Left renal pelvis (tissue), 4 donors: ENCODE data around the gene GNAI2. TPM values are rescaled to one million over a fixed set of nuclear protein-coding genes. Genes with fewer than 3 reads are reported as not detected.
"Not testable (repeated sequence)": the region's sequence is repeated elsewhere in the genome, so short reads cannot be mapped to it uniquely, and the experiment has no call there.

Experiments used
- DNase-seq, 4 donors: peaks; one replicate each; pipeline ENCODE4 v3.0.0-alpha.2; 2013; ENCODE audit warnings: low read depth in 4 of 4, low spot score in 3 of 4
- polyA plus RNA-seq, 4 donors: library from polyadenylated mRNA; unstranded; fragments of 120-200 nt; gene quantifications; one replicate each; pipeline ENCODE4 v1.2.1, GENCODE V29; 2013; ENCODE audit not compliant: insufficient read length in 4 of 4

GNAI2 gene
- polyA plus RNA-seq, 4 donors, result 190 to 248 (median 214) TPM

DNA sequence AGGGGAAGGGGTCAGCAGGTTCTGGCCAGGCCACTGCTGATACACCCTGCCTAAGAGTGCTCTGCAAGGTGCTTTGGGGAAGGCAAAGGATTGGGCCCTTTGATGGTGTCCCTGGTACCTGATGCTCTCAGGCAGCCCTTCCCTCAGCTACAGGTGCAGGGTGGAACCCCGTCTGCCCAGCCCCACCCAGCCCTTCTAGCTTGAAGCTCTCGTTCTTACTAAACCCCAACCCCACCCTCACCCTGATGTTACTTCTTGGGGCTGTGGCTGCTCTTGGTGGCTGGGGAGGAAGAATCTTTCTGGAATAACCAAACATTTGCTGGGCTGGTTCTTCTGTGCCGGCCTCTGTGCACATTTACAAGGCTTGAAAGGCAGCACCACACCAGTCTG, 6.4 kb downstream of the GNAI2 start:
- DNase-seq, result no peak

DNA sequence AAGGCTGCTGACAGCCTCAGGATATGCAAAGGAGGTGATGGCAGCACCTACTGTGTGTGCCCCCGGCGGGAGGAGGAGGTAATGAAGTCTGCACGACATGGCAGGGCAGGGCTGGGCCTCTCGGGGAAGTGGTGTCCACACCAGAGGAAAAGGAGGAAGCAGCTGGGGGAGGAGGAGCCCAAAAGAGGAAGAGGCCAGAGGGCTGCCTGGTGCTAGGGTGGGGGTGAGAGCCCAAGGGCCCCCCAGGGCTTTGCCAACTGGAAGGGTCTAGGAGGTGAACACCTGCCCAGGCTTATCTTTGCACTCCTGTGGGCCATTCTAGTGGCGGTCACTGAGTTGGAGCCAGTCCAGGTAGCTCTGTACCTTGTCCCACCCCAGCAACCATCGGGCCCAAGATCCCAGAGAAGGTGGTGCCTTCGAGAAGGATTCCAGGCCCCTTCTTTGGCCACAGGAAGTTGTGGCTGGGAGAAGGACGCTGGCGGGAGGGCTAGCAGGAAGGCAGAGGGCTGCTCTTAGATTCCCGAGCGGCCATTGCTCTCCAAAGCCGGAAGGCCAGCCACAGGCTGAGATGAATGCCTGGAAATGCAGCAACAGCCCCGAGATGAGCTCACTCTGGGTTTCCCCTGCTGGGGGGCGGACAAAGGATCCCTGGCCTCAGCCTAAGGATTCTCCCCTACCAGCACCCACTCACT, 7.0 kb downstream of the GNAI2 start:
- no peak for DNase-seq

DNA sequence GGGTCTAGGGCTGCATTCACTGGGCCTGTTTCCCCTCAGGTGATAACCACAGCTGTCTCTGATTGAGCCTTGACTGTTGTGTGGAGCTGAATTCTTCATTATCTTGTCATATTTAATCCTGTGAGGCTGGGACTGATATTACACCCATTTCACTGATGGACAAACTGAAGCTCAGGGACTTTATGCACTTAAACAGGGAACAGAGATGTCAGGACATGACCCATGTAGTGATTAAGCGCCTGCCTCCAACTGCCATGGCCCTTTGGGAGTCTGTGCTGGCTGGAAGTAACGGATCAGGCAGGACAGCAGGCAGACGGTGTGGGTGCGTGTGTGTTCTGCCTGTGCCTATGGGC, 7.5 kb downstream of the GNAI2 start:
- DNase-seq, result no peak

DNA sequence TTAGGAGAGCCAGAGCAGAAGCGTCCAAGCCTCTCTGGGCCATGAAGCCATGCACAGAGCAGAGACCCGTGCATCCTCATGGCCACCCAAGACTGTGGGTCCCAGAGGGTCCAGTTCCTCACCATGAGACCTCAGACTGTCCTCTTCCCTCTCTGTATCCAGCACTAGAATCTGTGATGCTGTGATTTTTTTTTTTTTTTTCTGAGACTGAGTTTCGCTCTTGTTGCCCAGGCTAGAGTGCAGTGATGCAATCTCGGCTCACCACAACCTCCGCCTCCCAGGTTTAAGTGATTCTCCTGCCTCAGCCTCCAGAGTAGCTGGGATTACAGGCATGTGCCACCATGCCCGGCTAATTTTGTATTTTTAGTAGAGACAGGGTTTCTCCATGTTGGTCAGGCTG, 8.8 kb downstream of the GNAI2 start:
- DNase-seq, result not testable (repeated sequence)

DNA sequence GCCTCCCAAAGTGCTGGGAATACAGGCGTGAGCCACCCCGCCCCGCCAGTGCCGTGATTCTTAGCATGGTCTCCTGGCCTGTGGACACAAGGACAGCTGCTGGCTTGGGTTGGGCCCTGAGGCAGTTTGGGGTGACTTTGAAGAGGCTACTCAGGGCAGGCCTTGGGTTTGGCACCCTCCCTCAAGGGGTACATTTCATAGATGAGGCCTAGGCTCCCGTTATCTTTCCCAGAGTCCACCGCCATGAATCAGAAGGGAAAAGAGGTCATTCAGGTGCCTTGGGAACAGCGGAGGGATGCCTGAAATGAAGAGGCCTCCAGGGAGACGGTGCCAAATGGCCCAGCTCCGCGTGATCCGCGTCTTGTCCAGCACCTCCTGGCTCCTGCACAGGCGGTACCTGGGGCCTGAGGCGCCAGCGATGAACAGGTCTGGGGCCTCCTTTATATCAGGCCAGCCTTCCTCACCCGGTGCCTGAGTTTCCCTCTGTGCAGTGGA, 9.3 kb downstream of the GNAI2 start:
- no peak for DNase-seq

DNA sequence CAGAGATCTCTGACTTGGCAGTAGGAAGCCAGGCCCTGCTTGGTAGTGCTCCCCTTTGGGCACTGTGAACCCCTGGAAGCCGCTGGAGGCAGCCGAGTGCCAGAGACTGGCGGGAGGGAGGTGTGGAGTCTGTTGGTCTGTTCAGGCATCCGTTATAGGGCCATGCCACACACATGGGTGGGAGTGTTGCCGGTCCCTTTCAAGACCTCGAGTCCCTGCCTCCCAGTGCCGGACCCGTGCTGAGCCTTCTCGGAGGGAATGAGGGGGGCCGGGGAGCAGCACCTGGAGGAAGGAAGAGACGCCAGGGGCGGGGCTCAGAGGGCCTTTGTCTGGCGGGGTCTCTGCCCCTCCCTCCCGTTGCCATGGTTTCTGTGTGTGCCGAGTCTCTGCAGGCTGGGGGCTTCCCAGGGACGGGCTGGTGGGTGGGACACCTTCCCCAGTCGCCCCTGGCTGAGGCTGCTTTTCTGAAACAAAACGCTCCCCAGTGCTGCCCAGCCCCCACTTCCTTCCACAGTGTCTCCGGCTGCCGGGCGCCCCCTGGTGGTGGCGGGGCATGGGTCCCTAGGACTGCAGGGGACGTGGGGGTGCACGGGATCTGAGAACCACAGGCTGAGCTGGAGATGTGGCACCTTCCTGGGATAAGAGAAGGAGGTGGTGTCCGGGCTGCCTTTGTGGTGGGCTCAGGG, 10.0 kb downstream of the GNAI2 start:
- DNase-seq, result peak in 2 of 4 donors; percentile 72 to 89

DNA sequence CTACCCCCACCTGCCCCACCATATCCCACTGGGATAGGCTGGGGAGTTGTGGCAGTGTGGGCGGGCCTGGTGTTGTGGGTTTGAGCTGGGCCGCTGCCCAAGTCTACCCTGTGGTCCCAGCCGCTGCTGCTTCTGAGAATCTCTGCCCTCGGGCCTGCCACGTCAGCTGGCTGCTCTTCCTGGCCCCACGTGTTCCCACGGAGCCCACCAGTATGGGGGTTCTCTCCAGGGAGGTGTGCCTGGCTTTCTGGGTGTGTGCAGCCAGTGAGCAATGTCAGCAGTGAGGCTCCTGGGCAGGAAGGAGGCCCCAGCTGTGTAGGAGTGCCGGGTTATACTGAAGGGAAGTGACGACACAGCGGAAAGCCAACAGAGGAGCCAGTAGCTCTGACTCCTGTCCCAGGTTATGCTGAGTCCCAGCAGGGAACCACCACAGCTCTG, 10.5 kb downstream of the GNAI2 start:
- no peak for DNase-seq

DNA sequence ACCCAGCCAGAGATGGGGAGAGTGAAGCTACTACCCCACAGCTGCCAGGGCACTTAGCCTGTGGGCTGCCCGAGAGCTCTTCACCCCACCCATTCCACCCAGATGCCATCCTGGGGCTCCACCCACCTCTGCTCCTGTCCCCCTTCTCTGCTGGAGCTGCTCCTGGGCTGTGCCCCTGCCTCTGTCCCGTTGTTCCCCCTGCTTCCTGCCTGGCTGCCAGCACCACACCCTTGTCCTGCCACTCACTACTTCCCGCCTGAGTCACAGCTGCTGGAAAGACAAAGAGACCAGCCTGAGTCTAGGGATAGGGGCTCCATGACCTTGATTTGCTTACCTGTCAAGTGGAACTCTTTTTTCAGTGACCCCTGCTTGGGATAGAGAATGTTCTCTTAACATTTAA, 12.4 kb downstream of the GNAI2 start:
- no peak for DNase-seq

DNA sequence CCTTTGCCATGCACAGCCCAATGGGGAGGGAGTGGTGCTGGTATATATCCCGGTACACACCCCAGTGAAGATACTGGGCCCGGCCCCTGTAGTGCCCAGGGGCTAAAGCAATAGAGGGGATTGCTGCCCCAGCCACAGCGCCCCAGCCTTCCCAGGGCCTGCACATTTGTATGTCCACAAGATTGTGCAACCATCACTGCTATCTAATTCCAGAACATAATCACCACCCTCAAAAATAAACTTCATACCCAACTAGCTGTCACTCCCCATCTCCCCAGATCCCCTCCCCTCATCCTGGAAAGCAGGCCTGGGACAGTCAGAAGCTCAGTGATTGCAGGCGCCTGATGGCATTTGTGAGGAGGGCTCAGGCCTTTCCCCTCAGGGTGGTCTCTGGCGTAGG, 13.5 kb downstream of the GNAI2 start:
- DNase-seq, result no peak

DNA sequence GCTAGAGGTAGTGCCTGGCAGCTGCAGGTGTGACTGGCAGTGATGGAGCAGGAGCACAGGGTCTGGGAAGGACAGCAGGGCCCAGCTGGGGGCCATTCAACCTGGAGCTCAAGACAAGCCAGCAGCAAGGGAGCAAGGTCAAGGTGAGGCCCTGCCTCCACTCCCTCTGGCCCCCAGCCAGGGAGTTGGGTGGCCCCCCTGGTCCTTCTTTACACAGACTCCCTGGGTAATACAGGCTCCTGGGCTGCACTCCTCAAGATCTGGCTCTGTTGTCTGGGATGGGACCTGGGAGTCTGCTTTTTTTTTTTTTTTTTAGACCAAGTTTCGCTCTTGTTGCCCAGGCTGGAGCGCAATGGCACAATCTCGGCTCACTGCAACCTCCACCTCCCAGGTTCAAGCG, 14.5 kb downstream of the GNAI2 start:
- DNase-seq, result no peak

DNA sequence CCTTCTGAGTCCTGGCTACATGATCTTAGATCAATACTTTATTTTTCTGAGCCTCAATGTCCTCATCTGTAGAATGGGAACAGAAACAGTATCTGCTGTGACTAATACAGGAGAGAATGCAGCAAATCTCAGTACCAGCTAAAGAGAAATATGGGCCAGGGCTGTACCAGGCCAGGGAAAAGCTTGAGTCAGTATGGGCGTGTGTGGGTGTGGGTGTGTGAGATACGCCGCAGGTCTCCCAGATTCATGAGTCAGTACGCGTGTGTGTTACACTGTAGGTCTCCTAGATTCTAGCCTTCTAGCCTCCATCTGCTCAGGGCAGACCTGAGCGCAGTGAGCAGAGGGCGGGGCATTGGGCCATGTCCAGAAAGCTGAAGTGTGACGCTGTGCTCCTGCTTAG, 15.2 kb downstream of the GNAI2 start:
- no peak for DNase-seq

DNA sequence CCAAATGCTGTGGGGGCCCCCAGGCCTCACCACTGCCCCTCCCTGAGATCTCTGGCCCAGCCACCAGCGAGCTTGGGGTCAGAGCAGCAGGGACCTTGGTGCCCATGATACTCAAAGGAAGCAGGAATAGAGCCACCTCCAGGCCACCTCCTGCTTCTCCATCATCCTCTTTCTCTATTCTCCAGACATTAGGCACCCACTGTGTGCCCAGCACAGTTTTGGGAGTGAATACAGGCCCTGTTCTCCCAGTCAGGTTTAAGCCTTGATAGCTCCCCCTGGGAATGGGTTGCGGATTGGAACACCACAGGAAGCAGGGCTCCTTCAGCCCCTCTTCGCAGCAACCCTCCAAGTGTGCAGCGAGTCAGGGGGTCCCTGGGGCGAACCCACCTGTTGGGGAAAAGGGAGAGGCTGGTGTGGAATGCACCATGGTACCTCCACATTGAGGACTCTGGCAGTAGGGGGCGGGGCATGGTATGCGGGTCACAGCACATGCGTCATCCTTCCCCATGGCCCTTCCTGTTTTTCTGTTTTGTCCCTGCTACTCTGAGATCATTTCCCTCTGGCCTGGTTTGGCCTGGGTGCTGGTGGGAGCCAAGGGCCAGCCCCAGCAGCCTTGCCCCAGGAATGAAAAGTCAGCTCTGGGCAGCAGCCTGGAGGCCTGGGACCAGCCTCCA, 18.7 kb downstream of the GNAI2 start:
- no peak for DNase-seq

DNA sequence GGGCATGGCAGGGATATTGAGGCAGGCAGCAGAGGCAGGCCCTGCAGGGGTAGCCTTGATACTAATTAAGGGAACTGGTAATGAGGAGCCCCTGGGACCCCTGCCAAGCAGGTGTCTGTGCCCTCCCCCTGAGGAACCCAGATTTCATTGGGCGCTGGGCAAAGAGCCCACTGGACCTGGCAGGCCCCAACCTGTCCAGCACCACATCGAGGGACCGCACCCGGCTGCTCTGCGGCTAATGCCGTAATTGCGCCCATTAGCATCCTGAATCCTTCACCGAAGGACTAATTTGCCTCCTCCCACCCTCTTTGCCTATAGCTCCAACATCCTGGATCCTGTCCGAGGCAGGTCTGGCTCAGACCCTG, 19.2 kb downstream of the GNAI2 start:
- no peak for DNase-seq

DNA sequence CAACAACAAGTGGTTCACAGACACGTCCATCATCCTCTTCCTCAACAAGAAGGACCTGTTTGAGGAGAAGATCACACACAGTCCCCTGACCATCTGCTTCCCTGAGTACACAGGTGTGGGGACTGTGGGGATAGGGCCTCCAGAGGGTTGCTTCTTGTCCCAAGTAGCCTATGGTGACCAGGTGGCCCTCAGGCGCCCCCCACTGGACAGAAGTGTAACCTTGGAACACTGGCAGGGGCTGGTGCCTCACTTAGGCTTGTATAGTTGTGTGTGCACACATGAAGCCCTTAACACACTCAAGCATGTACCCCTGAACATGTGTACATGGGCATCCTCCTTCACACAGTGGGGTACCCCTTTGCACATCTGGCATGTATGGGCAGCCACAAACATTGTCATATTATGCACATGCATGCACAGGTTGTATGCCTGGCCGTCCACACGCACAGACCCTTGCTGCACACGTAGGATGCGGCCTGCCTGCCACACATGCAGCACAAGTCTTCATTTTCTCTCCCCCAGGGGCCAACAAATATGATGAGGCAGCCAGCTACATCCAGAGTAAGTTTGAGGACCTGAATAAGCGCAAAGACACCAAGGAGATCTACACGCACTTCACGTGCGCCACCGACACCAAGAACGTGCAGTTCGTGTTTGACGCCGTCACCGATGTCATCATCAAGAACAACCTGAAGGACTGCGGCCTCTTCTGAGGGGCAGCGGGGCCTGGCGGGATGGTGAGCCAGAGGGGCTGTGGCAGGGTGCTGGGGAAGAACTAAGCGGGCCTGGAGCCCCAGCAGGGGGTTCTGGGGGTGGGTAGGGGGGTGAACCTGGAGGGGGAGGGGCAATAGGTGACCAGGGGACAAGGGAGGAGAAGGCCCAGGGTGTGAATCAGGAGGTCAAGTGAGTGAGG, 21.2 kb downstream of the GNAI2 start:
- no peak for DNase-seq

DNA sequence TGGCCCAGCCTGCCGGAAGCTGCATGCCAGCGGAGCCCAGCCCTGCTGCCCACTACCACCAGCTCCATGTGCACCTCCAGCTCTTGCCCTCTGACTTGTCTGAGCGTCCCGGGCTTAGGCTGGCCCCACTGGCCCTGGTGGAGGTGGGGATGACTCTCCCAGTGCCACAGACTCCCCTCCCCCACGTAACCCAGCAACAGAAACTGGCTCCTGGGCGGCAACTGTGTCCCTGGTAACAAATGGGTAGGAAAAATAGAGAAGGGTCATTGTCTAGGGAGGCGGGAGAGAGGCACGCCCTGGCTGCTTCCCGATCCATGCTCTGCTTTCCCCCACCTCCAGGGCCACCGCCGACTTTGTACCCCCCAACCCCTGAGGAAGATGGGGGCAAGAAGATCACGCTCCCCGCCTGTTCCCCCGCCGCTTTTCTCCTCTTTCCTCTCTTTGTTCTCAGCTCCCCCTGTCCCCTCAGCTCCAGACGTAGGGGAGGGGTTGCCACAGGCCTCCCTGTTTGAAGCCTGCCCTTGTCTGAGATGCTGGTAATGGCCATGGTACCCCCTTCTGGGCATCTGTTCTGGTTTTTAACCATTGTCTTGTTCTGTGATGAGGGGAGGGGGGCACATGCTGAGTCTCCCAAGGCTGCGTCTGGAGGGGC, 22.2 kb downstream of the GNAI2 start:
- DNase-seq, result no peak

DNA sequence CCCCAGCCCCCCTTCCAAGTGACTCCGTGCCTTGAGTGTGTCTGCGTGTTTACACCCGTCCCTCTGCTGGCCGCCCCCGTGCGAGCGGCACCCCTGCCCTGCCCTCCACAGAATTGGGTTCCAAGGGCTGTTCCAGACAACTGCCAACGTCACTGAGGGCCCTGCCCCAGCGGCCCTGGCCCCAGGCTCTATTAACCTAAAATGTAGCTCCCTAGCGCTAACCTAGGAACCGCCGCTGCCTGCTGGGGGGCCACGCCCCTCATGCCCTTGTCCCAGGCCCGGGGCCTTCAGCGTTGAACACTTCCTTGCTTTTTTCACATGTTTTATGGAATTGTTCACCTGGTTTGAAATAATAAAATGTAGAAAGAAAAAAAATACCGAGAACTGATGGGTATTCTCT, 23.0 kb downstream of the GNAI2 start:
- DNase-seq, result no peak

DNA sequence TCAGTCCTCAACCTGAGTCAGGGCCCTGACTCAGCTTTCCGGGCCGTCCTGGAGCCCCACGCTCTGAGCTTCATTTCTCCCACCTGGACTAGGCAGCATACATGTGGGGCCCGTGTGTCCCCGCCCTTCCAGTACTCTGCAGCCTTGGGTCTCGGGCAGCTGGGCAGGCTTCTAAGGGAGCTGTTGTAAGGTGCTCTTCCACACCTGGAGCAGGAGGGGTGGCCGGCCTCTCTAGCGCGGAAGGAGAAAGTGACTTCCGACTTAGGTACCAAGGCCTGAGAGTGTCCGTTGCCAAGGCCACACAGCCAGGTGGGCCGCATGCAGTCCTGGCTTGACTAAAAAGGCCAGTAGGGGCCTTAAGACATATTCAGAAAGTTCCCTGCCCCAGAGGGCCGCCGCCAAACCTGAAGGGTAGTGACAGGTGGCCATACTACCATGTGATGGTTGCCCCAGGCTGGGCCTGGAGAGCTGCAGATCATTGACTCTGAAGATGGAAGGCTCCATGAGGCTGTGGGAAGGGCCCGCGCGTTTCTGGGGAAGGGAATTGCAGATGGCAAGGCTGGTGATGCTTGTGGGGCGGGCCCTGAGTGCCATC, 23.5 kb downstream of the GNAI2 start:
- no peak for DNase-seq

DNA sequence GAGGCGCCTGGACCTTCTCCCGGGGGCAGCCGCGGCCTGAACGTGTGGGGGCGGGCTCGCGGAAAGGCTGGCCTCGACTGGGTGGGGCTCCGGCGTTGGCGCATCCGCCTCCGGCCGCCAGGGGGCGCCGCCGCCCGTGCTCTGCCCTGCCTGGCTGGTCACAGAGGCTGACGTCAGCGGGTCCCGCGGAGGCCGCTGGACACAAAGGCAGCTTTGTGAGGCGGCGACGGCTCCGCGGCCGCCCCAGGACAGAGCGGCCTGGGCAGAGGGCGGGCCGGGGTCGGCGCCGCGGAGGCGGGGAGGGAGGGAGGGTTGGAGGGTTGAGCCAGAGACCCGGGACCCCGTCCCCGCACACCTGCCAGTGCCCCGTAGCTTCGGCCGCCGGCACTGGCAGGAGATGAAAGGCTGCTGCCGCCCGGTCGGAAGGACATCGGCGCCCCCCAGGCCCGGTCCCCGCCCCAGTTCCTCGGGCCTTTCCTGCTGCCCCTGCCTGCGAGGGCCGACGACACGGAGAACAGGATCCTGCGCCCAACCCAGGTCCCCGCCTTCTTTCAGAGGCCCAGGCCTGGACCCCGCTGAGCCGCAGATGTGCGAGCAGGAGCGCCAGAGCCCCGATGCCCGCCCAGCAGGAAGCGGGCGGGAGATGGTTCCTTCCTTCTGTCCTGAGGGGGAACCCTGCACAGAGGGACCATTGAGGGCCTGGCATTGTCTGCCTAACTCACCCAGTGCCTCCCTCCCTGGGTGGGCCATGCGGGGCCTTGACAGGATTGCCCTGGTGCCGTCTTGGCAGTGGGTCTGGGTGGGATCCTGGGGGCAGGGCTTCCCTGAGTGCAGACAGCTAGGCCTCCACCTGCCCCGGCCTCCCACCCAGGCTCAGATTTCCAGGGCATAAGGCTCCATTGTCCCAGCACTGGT, 24.3 kb downstream of the GNAI2 start:
- peak; percentile 85 to 90 (median 86) for DNase-seq

DNA sequence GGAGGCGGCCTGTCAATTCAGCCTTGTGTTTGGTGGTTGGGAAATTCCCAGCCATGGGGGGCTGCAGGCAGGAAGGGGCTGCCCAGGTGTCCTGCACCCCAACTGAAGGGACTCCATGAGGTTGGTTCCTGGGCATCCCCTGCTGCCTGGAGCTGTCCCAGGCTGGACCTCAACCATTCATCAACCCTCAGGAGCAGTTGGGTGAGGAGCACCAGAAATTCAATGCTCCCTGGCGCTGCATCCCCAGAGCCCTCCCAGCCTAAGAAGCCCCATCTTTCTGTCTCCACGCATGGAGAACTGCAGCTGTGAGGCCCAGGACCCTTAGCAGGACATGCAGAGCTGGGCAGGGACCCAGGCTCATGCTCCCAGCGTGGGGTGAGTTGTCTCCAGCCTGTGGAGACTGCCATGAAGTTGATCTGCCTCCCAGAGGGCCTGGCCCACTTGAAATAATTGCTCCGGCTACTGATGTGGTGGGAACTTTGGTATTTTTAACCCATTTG, 25.0 kb downstream of the GNAI2 start:
- DNase-seq, result no peak
